Mesenteric fat pad (tissue), 1 donor: ENCODE results near the gene OR10G3. TPM values are rescaled to one million over a fixed set of nuclear protein-coding genes. Genes with fewer than 3 reads are reported as not detected.

Experiments used
- total RNA-seq: library from RNA; stranded (reverse); fragmentation: NEBNext Ultra II Directional; extraction: Animal tissue kit (Norgen Biotek cat#: 25700); gene quantifications from one replicate; pipeline ENCODE4 v1.2.1, GENCODE V29; 2021
- donor health status: DM: yes; HTN: yes; CAD: no.

Gene OR10G3
- total RNA-seq, 1 donor from 2014 or later: not detected

Other genes with a start within 250 kb of the OR10G3 start
- 52.6 TPM for gene SUPT16H, start 196.1 kb downstream of the OR10G3 start, total RNA-seq
- gene CHD8, start 124.0 kb downstream of the OR10G3 start, total RNA-seq: 60.9 TPM
- 24.2 TPM for gene RAB2B, start 103.1 kb downstream of the OR10G3 start, total RNA-seq
- 85.0 TPM for gene TOX4, start 102.9 kb downstream of the OR10G3 start, total RNA-seq
- gene METTL3, start 68.7 kb downstream of the OR10G3 start, total RNA-seq: 37.0 TPM
- 2.6 TPM for gene SALL2, start 53.7 kb downstream of the OR10G3 start, total RNA-seq
- gene OR10G2, start 54.9 kb upstream of the OR10G3 start, total RNA-seq: not detected
- not detected for gene OR4E2, start 73.8 kb upstream of the OR10G3 start, total RNA-seq
- not detected for gene OR4E1, start 93.7 kb upstream of the OR10G3 start, total RNA-seq